GM18951 (cell line): ENCODE data around the gene CMSS1.

Experiments
- POLR2A ChIP-seq: IDR thresholded peaks from 4 replicates; pipeline ENCODE4 v1.6.1; 2011; ENCODE audit warnings: mild to moderate bottlenecking; ENCODE audit not compliant: insufficient read length, insufficient read depth; ENCODE audit errors: extremely low read depth
- in situ Hi-C: fragments of 300-500 bp; cut with MboI; formaldehyde crosslinking; loops from one replicate; pipeline ENCODE4 v1.12.0; 2022; ENCODE audit warnings: low sequenced_read_pairs, mixed read lengths, inconsistent platforms; ENCODE audit not compliant: unreplicated experiment

Gene CMSS1

GRCh38 chr3:99982650-99983049 is 165.0 kb downstream of the CMSS1 start:
- in situ Hi-C loops, result no loop called here
- TF ChIP-seq POLR2A, result no peak

- in situ Hi-C loops, result no loop called here
Observed at GRCh38 chr3:99984139-99984538, 166.5 kb downstream of the CMSS1 start.

GRCh38 chr3:99984668-99985067 is 167.0 kb downstream of the CMSS1 start:
- in situ Hi-C loops, result no loop called here
- no peak for TF ChIP-seq POLR2A

More at GRCh38 chr3:99984139-99984538, 166.5 kb downstream of the CMSS1 start:
- TF ChIP-seq POLR2A, result no peak

- TF ChIP-seq POLR2A, result no peak
- in situ Hi-C loops, result no loop called here
Observed at GRCh38 chr3:99990179-99990578, 172.5 kb downstream of the CMSS1 start.

- in situ Hi-C loops, result no loop called here
- TF ChIP-seq POLR2A, result no peak
Observed at GRCh38 chr3:99997293-99997692, 179.6 kb downstream of the CMSS1 start.

- no peak for TF ChIP-seq POLR2A
- in situ Hi-C loops, result no loop called here
Observed at GRCh38 chr3:99999536-99999935, 181.9 kb downstream of the CMSS1 start.

GRCh38 chr3:100001083-100001482 is 183.4 kb downstream of the CMSS1 start:
- no peak for TF ChIP-seq POLR2A
- in situ Hi-C loops, result no loop called here

GRCh38 chr3:100001526-100002270 is 184.0 kb downstream of the CMSS1 start:
- in situ Hi-C loops, result no loop called here
- no peak for TF ChIP-seq POLR2A

GRCh38 chr3:100002599-100003350 is 185.1 kb downstream of the CMSS1 start:
- no peak for TF ChIP-seq POLR2A
- in situ Hi-C loops, result no loop called here

- in situ Hi-C loops, result no loop called here
- TF ChIP-seq POLR2A, result no peak
Observed at GRCh38 chr3:100003609-100004503, 186.2 kb downstream of the CMSS1 start.

GRCh38 chr3:100004931-100005330 is 187.3 kb downstream of the CMSS1 start:
- in situ Hi-C loops, result no loop called here
- no peak for TF ChIP-seq POLR2A

GRCh38 chr3:100005665-100006393 is 188.2 kb downstream of the CMSS1 start:
- no peak for TF ChIP-seq POLR2A

More at GRCh38 chr3:100005665-100006393, 188.2 kb downstream of the CMSS1 start:
- in situ Hi-C loops, result no loop called here
